GM18868 (cell line): ENCODE measurements around the gene SDHB.

Source experiments
- ATAC-seq: cut with Tn5 transposase; IDR thresholded peaks from one replicate; pipeline ENCODE4 v1.9.1; 2021; ENCODE audit warnings: mild to moderate bottlenecking, moderate library complexity; ENCODE audit not compliant: unreplicated experiment

Gene SDHB

GRCh38 chr1:17053685-17054410, at the start of gene SDHB:
TSS of gene SDHB (minus strand) at chr1:17054032. CDS start at chr1:17054019, 13 bp downstream.
- ATAC-seq = peak; percentile 95

GRCh38 chr1:17102232-17102631, 48.4 kb upstream of the SDHB start:
- no peak for ATAC-seq

- no peak for ATAC-seq
These were observed 47.4 kb upstream of the SDHB start for GRCh38 chr1:17101261-17101660.

GRCh38 chr1:17099616-17100340, 45.9 kb upstream of the SDHB start:
- no peak for ATAC-seq

GRCh38 chr1:17098446-17099317, 44.9 kb upstream of the SDHB start:
- ATAC-seq = no peak

- no peak for ATAC-seq
These were observed 44.0 kb upstream of the SDHB start for GRCh38 chr1:17097787-17098186.

- no peak for ATAC-seq
These were observed 43.3 kb upstream of the SDHB start for GRCh38 chr1:17097147-17097546.

GRCh38 chr1:17096584-17096983, 42.8 kb upstream of the SDHB start:
- no peak for ATAC-seq

GRCh38 chr1:17095141-17095540, 41.3 kb upstream of the SDHB start:
- ATAC-seq = no peak

GRCh38 chr1:17094664-17095063, 40.8 kb upstream of the SDHB start:
- ATAC-seq = peak; percentile 60

GRCh38 chr1:17093822-17094393, 40.1 kb upstream of the SDHB start:
- ATAC-seq = no peak

- no peak for ATAC-seq
These were observed 37.4 kb upstream of the SDHB start for GRCh38 chr1:17091252-17091651.

- no peak for ATAC-seq
These were observed 35.7 kb upstream of the SDHB start for GRCh38 chr1:17089506-17089905.

GRCh38 chr1:17086751-17087150, 32.9 kb upstream of the SDHB start:
- no peak for ATAC-seq

GRCh38 chr1:17084787-17085186, 31.0 kb upstream of the SDHB start:
- no peak for ATAC-seq

GRCh38 chr1:17082761-17083160, 28.9 kb upstream of the SDHB start:
- no peak for ATAC-seq

GRCh38 chr1:17081439-17081838, 27.6 kb upstream of the SDHB start:
- ATAC-seq = no peak

- no peak for ATAC-seq
These were observed 27.0 kb upstream of the SDHB start for GRCh38 chr1:17080880-17081279.

- no peak for ATAC-seq
These were observed 26.4 kb upstream of the SDHB start for GRCh38 chr1:17080085-17080759.

GRCh38 chr1:17078991-17079868, 25.4 kb upstream of the SDHB start:
- no peak for ATAC-seq
